ENCODE measurements around the gene TRPT1. TPM values are rescaled to one million over a fixed set of nuclear protein-coding genes. Genes with fewer than 3 reads are reported as not detected.

TRPT1 gene
- total RNA-seq, 4 donors from 2014 or later: 82.5 to 90.2 (median 87.4) TPM

DNA sequence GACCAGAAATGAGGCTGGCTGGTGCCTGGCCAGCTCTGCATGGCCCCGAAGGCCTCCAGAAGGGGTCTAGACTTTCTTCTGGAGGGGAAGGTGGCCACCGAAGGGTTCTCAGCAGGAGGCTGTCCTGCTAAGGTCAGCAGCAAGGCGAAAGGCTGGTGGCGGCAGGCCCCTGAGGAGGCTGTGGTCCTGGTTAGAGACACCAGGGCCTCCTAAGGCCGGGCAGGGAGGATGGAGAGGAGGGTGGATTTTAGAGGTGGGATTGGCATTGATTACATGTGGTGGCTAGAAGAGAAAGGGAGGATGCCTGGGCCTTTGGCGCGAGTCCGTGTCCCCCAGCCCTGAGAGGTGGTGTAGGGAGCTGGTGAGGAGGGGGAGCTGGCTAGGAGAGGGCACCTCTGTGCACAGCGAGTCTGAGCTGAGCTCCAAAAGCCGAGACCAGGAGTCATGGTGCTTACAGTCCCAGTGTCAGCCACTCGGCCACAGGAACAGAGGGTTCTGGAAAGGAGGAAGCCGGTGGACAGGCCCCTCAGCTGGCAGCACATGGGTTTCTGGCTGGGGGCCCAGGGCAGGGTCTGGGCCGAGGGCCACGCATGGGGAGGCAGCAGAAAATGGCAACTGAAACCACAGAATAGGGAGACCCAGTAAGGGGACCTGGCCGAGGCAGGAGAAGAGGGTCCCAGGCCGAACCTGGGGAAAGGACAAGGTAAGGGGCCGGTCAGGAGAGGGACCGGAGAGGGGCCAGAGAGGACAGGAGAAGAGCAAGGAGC, 17.0 kb downstream of the TRPT1 start:
- H3K36me3 ChIP-seq: peaks cover 0 to 23% (median 0%) of the 10 kb centered on the region in 3 donors
- no peak for DNase-seq
- peaks cover 0 to 32% (median 18%) of the 10 kb centered on the region in 4 donors for H3K4me1 ChIP-seq
- TF ChIP-seq, protein P1, sequence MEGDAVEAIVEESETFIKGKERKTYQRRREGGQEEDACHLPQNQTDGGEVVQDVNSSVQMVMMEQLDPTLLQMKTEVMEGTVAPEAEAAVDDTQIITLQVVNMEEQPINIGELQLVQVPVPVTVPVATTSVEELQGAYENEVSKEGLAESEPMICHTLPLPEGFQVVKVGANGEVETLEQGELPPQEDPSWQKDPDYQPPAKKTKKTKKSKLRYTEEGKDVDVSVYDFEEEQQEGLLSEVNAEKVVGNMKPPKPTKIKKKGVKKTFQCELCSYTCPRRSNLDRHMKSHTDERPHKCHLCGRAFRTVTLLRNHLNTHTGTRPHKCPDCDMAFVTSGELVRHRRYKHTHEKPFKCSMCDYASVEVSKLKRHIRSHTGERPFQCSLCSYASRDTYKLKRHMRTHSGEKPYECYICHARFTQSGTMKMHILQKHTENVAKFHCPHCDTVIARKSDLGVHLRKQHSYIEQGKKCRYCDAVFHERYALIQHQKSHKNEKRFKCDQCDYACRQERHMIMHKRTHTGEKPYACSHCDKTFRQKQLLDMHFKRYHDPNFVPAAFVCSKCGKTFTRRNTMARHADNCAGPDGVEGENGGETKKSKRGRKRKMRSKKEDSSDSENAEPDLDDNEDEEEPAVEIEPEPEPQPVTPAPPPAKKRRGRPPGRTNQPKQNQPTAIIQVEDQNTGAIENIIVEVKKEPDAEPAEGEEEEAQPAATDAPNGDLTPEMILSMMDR (IDR thresholded peaks at IDR 0.05): no peak
- no peak for TF ChIP-seq POLR2A (IDR thresholded peaks at IDR 0.05)
- H3K27me3 ChIP-seq: no peaks in the 10 kb centered on the region
- H3K9me3 ChIP-seq: no peaks in the 10 kb centered on the region
- no peak overlapping the region for H3K4me3 ChIP-seq
- peak overlapping the region in 3 of 4 donors; percentile 81 to 86 (median 83) for H3K27ac ChIP-seq

DNA sequence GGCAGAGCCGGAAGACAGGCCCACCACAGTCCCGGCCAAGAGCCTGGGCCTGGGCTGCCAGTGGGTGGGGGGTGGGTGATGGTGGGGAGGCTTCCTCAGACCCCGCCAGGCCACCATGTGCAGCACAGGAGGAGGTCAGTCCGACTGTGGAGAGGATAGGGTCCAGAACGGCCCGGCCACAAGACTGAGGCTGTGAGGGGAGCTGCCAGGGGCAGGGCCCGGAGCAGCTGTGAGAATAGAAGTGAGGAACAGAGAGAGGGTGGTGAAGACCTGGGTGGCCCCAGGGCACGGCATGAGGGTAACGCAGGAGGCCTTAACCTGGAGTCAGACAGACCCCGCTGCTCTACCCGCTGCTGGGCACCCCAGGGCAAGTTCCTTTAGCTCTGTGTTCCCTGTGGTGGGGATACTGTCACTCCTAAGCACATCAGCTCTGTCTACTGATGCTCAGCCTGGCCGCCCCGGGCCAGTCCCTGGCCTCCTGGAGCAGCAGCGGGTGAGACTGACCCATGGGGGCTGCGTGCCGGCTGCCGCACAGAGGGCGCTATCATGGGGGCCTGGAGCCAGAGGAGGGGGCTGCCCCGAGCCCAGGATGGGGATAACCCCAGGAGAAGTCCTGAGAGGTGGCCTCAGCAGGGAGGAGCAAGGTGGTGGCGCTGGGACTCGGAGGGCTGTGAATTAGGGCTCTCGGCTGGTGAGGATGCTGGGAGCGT, 17.7 kb downstream of the TRPT1 start:
- H3K27me3 ChIP-seq: no peaks in the 10 kb centered on the region
- H3K4me3 ChIP-seq: peak overlapping the region; percentile 53 to 66 (median 56)
- H3K36me3 ChIP-seq: peaks cover 0 to 31% (median 0%) of the 10 kb centered on the region in 3 donors
- H3K27ac ChIP-seq: peak overlapping the region; percentile 81 to 86 (median 84)
- no peak for DNase-seq
- no peak for TF ChIP-seq POLR2A (IDR thresholded peaks at IDR 0.05)
- TF ChIP-seq, protein P1 (IDR thresholded peaks at IDR 0.05): no peak
- H3K9me3 ChIP-seq: no peaks in the 10 kb centered on the region
- H3K4me1 ChIP-seq: peaks cover 0 to 33% (median 18%) of the 10 kb centered on the region in 4 donors

GRCh38 chr11:64207256-64208085, 18.5 kb downstream of the TRPT1 start:
- Histone ChIP-seq H3K4me1 (peaks cover 0 to 33% (median 18%) of the 10 kb centered on the region in 4 donors), H3K27me3 (no peaks in the 10 kb centered on the region), H3K9me3 (no peaks in the 10 kb centered on the region), H3K27ac (peak overlapping the region; percentile 81 to 86 (median 84)), H3K4me3 (peak overlapping the region; percentile 53 to 66 (median 56)), H3K36me3 (peaks cover 0 to 38% (median 3%) of the 10 kb centered on the region in 3 donors)
- TF ChIP-seq POLR2A (IDR thresholded peaks at IDR 0.05): no peak
- TF ChIP-seq, protein P1 (IDR thresholded peaks at IDR 0.05): no peak
- DNase-seq: peak in 2 of 3 donors; percentile 86 to 90

GRCh38 chr11:64206457-64207255, 19.3 kb downstream of the TRPT1 start, which contains the start of gene FERMT3:
Gene FERMT3 (plus strand): TSS chr11:64206721. CDS start chr11:64207365, 644 bp downstream.
- Histone ChIP-seq H3K27me3 (no peaks in the 10 kb centered on the region), H3K4me1 (peaks cover 0 to 33% (median 18%) of the 10 kb centered on the region in 4 donors), H3K9me3 (no peaks in the 10 kb centered on the region), H3K27ac (peak within 1 kb of the TSS; percentile 81 to 86 (median 84)), H3K36me3 (peaks cover 0 to 38% (median 3%) of the 10 kb centered on the region in 3 donors), H3K4me3 (peak within 1 kb of the TSS; percentile 53 to 66 (median 56))
- peak; percentile 9 to 37 for TF ChIP-seq POLR2A (IDR thresholded peaks at IDR 0.05)
- TF ChIP-seq, protein P1 (IDR thresholded peaks at IDR 0.05): no peak
- peak; percentile 87 to 95 (median 91) for DNase-seq
